GM06990 (cell line): ENCODE data around the gene BRINP1.
"Not testable (repeated sequence)": the region's sequence is repeated elsewhere in the genome, so short reads cannot be mapped to it uniquely, and the experiment has no call there.

Experiments used
- DNase-seq: peaks from one replicate; pipeline ENCODE4 v3.0.0-alpha.2; 2011; ENCODE audit not compliant: insufficient read length; ENCODE audit errors: extremely low read depth
- H3K27me3 ChIP-seq: replicated peaks from 2 replicates; pipeline ENCODE4 v1.6.0; 2011; ENCODE audit warnings: low read length; ENCODE audit not compliant: control insufficient read depth, insufficient read depth
- H3K36me3 ChIP-seq: 2 replicates; pipeline ENCODE4 v1.5.1; 2011; ENCODE audit warnings: low read length; ENCODE audit not compliant: control insufficient read depth, insufficient read depth
- H3K4me3 ChIP-seq: replicated peaks from 2 replicates; pipeline ENCODE4 v1.5.1; 2011; ENCODE audit warnings: low read depth, mild to moderate bottlenecking, control low read depth, low read length
- TF ChIP-seq, protein P1 (sequence below): IDR thresholded peaks from 2 replicates; pipeline ENCODE4 v1.5.1; 2011; ENCODE audit warnings: low read length, control low read depth, mild to moderate bottlenecking, inconsistent platforms; ENCODE audit not compliant: insufficient read depth, poor library complexity, severe bottlenecking

BRINP1 gene

DNA sequence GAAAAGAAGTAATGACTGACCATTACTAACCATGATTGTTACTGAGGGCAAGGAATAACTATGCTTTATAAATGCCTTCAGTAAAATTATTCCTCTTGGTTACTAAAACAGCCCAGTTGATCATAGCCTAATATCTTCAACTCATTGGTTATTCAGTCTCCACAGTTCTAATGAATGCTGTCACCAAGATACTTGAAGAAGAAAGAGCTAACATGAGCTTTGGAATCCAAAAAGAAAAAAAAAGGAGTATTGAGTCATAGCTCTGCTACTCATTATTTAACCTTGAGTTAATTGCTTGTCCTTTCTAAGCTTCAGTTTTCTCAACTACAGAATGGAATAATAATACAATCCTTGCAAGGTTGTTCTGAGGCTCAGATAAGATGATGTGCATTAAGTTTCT, 187.7 kb downstream of the BRINP1 start:
- H3K36me3 ChIP-seq: no peaks in the 10 kb centered on the region
- no peak overlapping the region for H3K4me3 ChIP-seq
- H3K27me3 ChIP-seq: no peaks in the 10 kb centered on the region
- TF ChIP-seq, protein P1, sequence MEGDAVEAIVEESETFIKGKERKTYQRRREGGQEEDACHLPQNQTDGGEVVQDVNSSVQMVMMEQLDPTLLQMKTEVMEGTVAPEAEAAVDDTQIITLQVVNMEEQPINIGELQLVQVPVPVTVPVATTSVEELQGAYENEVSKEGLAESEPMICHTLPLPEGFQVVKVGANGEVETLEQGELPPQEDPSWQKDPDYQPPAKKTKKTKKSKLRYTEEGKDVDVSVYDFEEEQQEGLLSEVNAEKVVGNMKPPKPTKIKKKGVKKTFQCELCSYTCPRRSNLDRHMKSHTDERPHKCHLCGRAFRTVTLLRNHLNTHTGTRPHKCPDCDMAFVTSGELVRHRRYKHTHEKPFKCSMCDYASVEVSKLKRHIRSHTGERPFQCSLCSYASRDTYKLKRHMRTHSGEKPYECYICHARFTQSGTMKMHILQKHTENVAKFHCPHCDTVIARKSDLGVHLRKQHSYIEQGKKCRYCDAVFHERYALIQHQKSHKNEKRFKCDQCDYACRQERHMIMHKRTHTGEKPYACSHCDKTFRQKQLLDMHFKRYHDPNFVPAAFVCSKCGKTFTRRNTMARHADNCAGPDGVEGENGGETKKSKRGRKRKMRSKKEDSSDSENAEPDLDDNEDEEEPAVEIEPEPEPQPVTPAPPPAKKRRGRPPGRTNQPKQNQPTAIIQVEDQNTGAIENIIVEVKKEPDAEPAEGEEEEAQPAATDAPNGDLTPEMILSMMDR: no peak
- no peak for DNase-seq

DNA sequence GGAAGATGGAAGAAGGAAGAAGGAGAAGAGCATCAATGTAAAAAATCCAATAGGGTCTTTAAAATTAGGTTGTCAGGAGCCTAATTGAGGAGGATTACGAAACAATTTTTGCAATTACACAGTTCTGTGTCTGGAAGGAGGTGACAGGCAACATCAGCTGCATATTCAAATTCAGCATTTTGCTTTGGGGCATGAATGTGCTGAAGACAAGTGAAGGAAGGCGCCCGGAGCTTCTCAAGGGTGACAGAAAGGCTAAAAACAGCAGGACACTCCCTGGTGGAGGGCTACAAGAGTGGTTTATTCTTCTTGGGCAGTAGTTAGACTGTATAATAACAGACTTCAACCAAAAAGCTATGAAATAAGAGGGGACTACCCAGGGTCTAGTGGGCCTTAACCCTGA, 188.3 kb downstream of the BRINP1 start:
- no peak for DNase-seq
- Histone ChIP-seq H3K27me3 (no peaks in the 10 kb centered on the region), H3K4me3 (no peak overlapping the region), H3K36me3 (no peaks in the 10 kb centered on the region)
- TF ChIP-seq, protein P1: no peak

DNA sequence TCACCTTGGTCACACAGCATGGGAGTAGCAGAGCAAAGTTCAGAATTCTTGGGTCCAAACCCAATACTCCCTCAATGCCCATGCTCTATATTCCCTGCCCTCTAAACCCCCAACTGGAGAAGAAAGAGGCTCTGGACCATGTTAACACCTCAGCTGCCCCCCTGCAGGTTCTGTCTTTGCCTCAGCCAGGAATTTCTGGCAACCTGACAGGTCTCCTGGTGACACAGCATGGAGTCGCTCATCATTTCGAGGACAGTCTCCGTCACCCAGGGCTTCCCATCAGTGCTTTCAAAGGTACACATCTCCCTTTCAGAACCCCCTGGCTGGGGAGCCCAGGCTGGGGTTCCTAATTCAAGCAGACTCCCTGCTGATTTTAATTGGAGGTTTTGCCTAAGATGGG, 189.5 kb downstream of the BRINP1 start:
- H3K27me3 ChIP-seq: no peaks in the 10 kb centered on the region
- TF ChIP-seq, protein P1: no peak
- H3K36me3 ChIP-seq: no peaks in the 10 kb centered on the region
- no peak for DNase-seq
- H3K4me3 ChIP-seq: no peak overlapping the region

DNA sequence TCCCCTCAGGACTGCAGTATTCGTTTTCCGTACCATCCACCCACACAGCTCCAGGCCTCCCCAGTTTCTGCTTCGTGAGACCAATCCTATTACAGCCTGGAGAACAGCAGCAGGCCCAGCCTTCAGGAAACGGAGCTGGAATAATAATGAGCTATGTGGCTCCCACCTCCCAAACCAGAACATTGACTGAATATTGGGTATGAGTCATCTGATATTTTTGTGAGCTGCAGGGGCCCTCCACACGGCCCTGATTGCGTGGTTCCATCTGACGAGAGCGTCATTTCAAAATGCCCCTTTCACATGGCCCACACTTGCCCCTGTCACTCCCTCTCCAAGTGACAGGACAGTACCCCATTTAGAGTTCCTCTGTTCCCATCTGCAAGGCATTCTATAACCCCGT, 192.0 kb downstream of the BRINP1 start:
- DNase-seq: no peak
- Histone ChIP-seq H3K36me3 (no peaks in the 10 kb centered on the region), H3K27me3 (no peaks in the 10 kb centered on the region), H3K4me3 (no peak overlapping the region)
- TF ChIP-seq, protein P1: no peak

DNA sequence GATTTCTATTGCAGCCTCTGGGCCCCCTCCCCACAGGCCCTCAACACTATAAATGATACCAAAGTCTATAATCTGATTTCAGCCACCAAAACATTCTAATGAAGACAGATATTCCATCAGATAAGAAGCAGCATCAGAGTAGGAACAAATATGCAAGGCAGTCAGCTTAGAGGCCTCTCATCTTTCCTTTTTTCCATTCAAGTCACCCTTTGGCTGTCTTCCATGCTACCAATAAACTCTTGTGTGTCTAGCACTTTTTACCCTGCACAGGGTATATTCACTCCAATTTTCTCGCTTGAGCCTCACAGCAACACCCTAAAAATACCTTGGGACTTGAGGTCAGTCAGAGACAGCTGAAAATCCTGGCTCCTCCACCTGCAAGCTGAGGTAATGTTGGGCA, 193.7 kb downstream of the BRINP1 start:
- no peak for DNase-seq
- TF ChIP-seq, protein P1: no peak
- H3K27me3 ChIP-seq: no peaks in the 10 kb centered on the region
- no peak overlapping the region for H3K4me3 ChIP-seq
- H3K36me3 ChIP-seq: no peaks in the 10 kb centered on the region

DNA sequence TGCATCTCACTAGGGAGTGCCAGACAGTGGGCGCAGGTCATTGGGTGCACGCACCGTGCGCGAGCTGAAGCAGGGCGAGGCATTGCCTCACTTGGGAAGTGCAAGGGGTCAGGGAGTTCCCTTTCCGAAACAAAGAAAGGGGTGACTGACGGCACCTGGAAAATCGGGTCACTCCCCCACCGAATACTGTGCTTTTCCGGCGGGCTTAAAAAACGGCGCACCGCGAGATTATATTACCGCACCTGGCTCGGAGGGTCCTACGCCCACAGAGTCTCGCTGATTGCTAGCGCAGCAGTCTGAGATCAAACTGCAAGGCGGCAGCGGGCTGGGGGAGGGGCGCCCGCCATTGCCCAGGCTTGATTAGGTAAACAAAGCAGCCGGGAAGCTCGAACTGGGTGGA, 200.0 kb downstream of the BRINP1 start:
- H3K4me3 ChIP-seq, H3K36me3 ChIP-seq, H3K27me3 ChIP-seq, DNase-seq: not testable (repeated sequence)
